Hypothalamus (tissue), 51 donors: Measurements from ENCODE around the gene ANKS1B.

ENCODE experiments used
- DNase-seq, 51 donors: peaks; one replicate each; lab custom pipeline; 2025; lab: John Stamatoyannopoulos, UW

The ANKS1B gene

DNA sequence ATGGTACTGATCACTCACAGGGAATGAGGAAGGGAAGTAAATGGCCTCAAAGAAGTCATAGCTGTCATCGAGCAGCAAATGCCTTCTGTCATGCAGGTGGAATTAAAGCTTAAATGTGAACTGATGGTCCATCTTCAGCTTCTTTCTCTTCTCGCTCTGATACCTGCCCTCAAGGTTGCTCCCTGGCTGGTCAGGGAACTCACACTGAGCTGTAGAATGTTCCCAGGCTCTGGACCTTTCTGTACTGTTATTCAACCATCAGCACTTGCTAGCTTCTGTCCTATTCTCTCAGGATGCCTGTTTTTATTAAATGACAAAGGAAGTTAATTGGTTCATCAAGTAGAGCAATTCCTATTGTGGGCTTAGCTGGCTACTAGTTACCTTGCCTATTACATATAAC lies 875.8 kb downstream of the ANKS1B start:
- no peak for DNase-seq

GRCh38 chr12:99099786-99100185 lies 885.0 kb downstream of the ANKS1B start:
- DNase-seq: no peak

DNA sequence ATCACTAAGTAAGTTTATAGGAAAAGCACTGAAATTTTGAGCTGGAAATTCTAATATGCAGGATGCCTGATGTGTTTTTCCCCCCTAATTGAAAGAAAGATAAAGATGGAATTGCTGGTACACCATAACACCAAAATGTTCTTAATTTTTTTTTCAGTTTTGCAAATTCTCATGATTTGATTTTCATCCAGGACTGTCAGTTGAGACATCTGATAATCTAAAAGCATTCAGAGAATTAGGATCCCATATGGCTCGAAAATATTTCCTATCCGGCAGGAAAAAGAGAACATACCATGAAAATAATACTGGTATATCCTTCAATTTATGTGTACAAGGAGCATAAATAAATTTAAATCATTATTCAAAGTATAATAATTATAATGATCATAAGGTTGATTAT lies 887.6 kb downstream of the ANKS1B start:
- DNase-seq: no peak

DNA sequence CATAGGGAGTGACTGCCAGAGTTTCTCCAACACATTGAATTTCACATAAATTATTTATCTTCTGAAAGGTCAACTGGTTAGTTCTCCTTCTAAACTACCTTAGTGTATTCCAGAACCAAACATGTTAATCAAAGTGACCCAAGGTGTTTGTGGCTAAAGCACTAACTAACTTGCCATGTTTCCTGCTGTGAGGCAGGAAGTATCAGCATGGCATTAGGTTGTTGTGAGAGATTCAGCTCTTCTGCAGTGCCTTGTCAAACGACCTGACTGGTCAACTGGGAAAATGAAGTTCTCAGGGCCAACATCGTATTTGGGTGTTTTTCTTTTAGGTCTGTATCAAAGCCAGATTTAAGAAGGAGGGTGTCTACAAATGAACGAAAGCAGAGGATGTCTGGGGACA lies 891.6 kb downstream of the ANKS1B start:
- DNase-seq: no peak

DNA sequence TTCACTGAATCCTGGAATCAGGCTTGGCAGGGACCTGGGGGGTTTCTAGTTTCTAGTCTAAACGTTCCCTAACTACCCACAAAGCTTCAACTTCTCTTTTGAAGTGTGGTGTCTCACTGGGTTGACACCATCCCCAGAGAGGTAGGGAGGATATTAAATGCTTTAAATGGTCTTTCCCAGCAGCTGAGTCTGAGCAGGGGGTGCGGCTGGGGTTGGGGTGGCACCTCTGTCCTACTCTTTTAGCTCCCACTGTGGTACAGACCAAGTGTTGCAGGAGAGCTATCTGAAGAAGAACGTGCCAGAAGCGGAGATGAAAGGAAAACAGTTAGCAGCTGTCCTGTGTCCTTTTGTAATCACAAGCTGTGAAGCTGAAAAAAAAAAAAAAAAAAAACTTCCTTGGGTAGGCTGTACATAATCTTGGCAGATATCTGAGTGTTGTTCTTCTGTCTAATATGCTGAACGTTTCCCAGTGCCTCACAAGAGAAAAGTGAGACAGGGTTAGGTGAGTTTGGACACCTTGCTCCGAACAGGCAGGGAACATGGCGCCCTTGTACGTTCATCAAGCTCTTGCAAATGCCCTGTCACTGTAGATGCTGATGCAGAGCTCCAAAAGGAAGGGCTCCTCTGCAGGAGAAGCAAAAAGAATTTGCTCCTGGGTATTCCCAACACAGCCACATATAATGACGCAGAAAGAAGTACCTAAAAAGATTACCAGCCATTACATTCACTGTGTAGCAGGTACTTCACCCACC lies 892.5 kb downstream of the ANKS1B start:
- no peak for DNase-seq

- DNase-seq: no peak
Observed at GRCh38 chr12:99087278-99087677, 897.5 kb downstream of the ANKS1B start.

- no peak for DNase-seq
Observed at GRCh38 chr12:99079811-99080210, 904.9 kb downstream of the ANKS1B start.

DNA sequence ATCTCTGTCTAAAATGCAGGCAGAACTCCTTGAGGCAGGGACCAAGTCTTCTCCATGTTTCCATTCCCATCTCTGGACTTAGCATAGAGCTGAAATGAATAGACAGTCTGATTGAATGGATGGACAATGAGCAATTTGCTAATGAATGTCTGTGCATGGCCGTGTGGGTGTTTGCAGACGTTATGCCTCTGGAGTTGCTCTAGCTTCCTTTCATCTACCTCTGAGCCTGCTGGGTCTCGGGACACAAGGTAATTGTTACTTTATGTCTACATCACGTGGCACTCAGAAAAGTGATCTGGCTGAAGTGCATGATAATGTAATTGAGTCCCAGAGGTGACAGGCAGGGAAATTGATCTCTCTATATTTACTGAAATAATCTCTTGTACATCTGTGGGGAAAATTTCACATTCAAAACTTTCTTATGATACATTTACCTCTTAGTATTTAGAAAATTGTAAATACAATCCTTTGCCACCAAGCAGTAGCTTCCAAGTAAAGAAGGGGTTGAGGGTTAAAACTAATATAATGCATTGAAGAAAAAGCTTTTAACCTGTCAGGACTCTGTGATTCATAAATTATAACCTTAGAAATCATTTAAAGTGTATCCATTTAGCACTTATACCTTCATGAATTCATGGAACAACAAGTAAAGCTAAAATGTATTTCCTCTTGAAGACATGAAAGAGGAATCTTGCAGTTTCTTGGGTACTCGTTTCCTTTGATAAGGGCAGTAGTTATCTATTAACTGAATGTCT lies 915.6 kb downstream of the ANKS1B start:
- DNase-seq: no peak

GRCh38 chr12:99067171-99067785 lies 917.5 kb downstream of the ANKS1B start:
- no peak for DNase-seq

- no peak for DNase-seq
Observed at GRCh38 chr12:99066726-99067125, 918.0 kb downstream of the ANKS1B start.

GRCh38 chr12:99063182-99063581 lies 921.6 kb downstream of the ANKS1B start:
- DNase-seq: no peak

GRCh38 chr12:99059824-99060511 lies 924.8 kb downstream of the ANKS1B start:
- peak in 6 of 51 donors; percentile 2 to 12 (median 4) for DNase-seq

DNA sequence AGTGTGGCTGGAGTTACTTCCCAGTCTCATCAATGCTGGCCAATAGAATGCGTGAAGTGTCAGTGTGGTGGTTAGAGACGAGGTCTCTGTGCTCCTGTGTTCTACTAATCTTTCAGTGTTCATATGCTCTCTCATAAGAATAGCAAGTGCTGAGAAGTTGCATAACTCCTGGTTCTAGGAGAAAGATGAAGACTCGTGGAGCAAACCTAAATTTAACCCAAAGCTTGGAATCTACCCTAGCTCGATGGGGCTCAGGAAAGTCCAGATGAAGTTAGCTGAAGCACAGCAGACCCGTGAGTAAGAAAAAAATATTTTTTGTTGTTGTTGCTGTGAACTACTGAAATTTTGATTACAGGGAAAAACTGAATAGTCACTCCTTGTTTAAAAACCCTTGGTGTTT lies 927.1 kb downstream of the ANKS1B start:
- no peak for DNase-seq

DNA sequence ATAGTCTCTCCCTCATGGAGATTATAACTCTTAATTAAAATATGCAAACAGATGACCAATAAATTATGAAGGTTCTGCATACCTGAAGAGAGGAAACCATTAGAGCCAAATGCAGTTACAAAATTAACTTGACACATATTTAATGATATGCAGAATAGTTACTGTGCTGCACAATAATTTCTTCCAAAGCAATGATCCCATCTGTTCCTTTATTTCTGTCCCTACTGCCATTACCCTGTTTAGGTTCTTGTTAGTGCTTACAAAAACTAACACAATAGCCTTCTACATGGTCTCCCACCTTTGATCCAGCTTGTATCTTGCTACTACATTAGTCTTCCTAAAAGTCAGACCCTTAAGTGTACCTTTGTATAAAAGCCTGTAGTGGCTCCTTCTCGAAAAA lies 928.5 kb downstream of the ANKS1B start:
- DNase-seq: no peak

GRCh38 chr12:99055299-99055698 lies 929.4 kb downstream of the ANKS1B start:
- DNase-seq: no peak

DNA sequence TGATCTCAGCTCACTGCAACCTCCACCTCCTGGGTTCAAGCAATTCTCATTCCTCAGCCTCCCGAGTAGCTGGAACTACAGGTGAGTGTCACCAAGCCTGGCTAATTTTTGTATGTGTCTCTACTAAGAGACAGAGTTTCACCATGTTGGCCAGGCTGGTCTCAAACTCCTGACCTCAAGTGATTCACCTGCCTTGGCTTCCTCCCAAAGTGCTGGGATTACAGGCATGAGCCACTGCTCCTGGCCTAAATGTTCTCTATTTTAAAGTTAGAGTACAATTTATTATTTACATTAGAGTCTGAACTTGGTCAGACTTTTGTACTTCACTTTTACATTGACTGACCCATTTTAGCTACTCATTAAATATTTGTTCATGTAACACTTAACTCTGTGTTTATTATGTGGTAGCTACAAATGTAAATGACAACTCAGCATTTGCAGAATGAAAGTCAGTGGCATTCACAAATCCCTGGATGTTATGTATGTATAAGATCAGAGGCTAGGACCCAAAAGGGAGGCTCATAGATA lies 930.1 kb downstream of the ANKS1B start:
- DNase-seq: no peak

GRCh38 chr12:99053616-99054362 lies 930.9 kb downstream of the ANKS1B start:
- no peak for DNase-seq

- DNase-seq: no peak
Observed at GRCh38 chr12:99049774-99050173, 935.0 kb downstream of the ANKS1B start.

- no peak for DNase-seq
Observed at GRCh38 chr12:99045158-99045557, 939.6 kb downstream of the ANKS1B start.

- peak in 25 of 51 donors; percentile 3 to 69 (median 28) for DNase-seq
Observed at GRCh38 chr12:99043319-99043914, 941.3 kb downstream of the ANKS1B start.
